Liver (tissue), 9 donors: ENCODE results near the gene FEM1B. TPM values are rescaled to one million over a fixed set of nuclear protein-coding genes. Genes with fewer than 3 reads are reported as not detected.

Experiments
- DNase-seq: peaks from one replicate; pipeline ENCODE4 v3.0.0-alpha.2; 2017; ENCODE audit warnings: low spot score
- H3K27ac ChIP-seq, 2 donors: one replicate each; pipeline ENCODE4 v1.7.0; 2013; ENCODE audit warnings: inconsistent platforms in 2 of 2, low read length in 2 of 2, control low read depth in 1 of 2, low read depth in 1 of 2, mild to moderate bottlenecking in 1 of 2
- H3K27me3 ChIP-seq, 4 donors: one replicate each; pipeline versions ENCODE4 v1.6.1 to v1.7.0; 2013; ENCODE audit warnings: low read length in 3 of 4, inconsistent platforms in 1 of 4, mild to moderate bottlenecking in 1 of 4, moderate library complexity in 1 of 4; ENCODE audit not compliant: control insufficient read depth in 4 of 4, insufficient read depth in 4 of 4
- H3K36me3 ChIP-seq, 4 donors: one replicate each; pipeline versions ENCODE4 v1.6.1 to v1.7.0; 2013; ENCODE audit warnings: low read length in 3 of 4, mild to moderate bottlenecking in 3 of 4, low read depth in 1 of 4, moderate library complexity in 1 of 4; ENCODE audit not compliant: control insufficient read depth in 4 of 4, insufficient read depth in 3 of 4
- H3K4me1 ChIP-seq, 4 donors: one replicate each; pipeline versions ENCODE4 v1.6.1 to v1.7.0; 2013; ENCODE audit warnings: low read length in 3 of 4, mild to moderate bottlenecking in 3 of 4, moderate library complexity in 1 of 4; ENCODE audit not compliant: control insufficient read depth in 4 of 4, insufficient read depth in 4 of 4
- H3K4me3 ChIP-seq, 3 donors: one replicate each; pipeline versions ENCODE4 v1.6.1 to v1.7.0; 2013; ENCODE audit warnings: low read length in 3 of 3, control low read depth in 1 of 3, low read depth in 1 of 3, mild to moderate bottlenecking in 1 of 3
- H3K9ac ChIP-seq, 2 donors: one replicate each; pipeline ENCODE4 v1.7.0; 2013; ENCODE audit warnings: low read length in 2 of 2, mild to moderate bottlenecking in 2 of 2, moderate library complexity in 2 of 2, control low read depth in 1 of 2, low read depth in 1 of 2
- H3K9me3 ChIP-seq, 4 donors: one replicate each; pipeline versions ENCODE4 v1.6.1 to v1.7.0; 2013; ENCODE audit warnings: low read length in 3 of 4; ENCODE audit not compliant: control insufficient read depth in 4 of 4
- ATF3 ChIP-seq: IDR thresholded peaks from 2 replicates; pipeline ENCODE4 v1.6.1; 2016; ENCODE audit warnings: antibody characterized with exemption
- CTCF ChIP-seq: fragments of 150-350 bp; IDR thresholded peaks from 2 replicates; pipeline ENCODE4 v1.5.1; 2017; ENCODE audit warnings: improper control_type of control experiment, low read depth, low read length; ENCODE audit not compliant: missing input control
- EGR1 ChIP-seq, 2 donors: IDR thresholded peaks; 2 replicates each; pipeline ENCODE4 v1.6.1; 2016 to 2018; ENCODE audit warnings: antibody characterized with exemption in 2 of 2, low read depth in 2 of 2
- FOXA2 ChIP-seq: IDR thresholded peaks from 2 replicates; pipeline ENCODE4 v1.6.1; 2016; ENCODE audit warnings: antibody characterized with exemption
- HNF4A ChIP-seq, 2 donors: conservative IDR thresholded peaks; 2 replicates each; pipeline ENCODE4 v1.6.1; 2016; ENCODE audit warnings: antibody characterized with exemption in 2 of 2, mild to moderate bottlenecking in 2 of 2
- HNF4G ChIP-seq: IDR thresholded peaks from 2 replicates; pipeline ENCODE4 v1.6.1; 2016; ENCODE audit warnings: antibody characterized with exemption
- MAX ChIP-seq: IDR thresholded peaks from 2 replicates; pipeline ENCODE4 v1.6.1; 2016; ENCODE audit warnings: antibody characterized with exemption
- NR2F2 ChIP-seq: IDR thresholded peaks from 2 replicates; pipeline ENCODE4 v1.6.1; 2016; ENCODE audit warnings: antibody characterized with exemption
- RAD21 ChIP-seq, 2 donors: IDR thresholded peaks; 2 replicates each; pipeline ENCODE4 v1.6.1; 2016; ENCODE audit warnings: antibody characterized with exemption in 2 of 2, mild to moderate bottlenecking in 2 of 2
- RXRA ChIP-seq, 2 donors: IDR thresholded peaks; 2 replicates each; pipeline ENCODE4 v1.6.1; 2017 to 2018; ENCODE audit warnings: antibody characterized with exemption in 2 of 2, mild to moderate bottlenecking in 1 of 2
- SP1 ChIP-seq: IDR thresholded peaks from 2 replicates; pipeline ENCODE4 v1.6.1; 2018; ENCODE audit warnings: antibody characterized with exemption, mild to moderate bottlenecking
- TAF1 ChIP-seq: conservative IDR thresholded peaks from 2 replicates; pipeline ENCODE4 v1.6.1; 2016; ENCODE audit warnings: antibody characterized with exemption, mild to moderate bottlenecking
- YY1 ChIP-seq: IDR thresholded peaks from 2 replicates; pipeline ENCODE4 v1.6.1; 2016; ENCODE audit warnings: antibody characterized with exemption, mild to moderate bottlenecking
- ZBTB33 ChIP-seq: IDR thresholded peaks from 2 replicates; pipeline ENCODE4 v1.6.1; 2016; ENCODE audit warnings: antibody characterized with exemption
- WGBS: extraction: QIAGEN DNeasy Blood & Tissue Kit; methylation state at CpG from one replicate; pipeline ENCODE4 v1.1.7; 2013; 5-methylcytosine and 5-hydroxymethylcytosine counted together
- polyA plus RNA-seq, 2 donors: library from polyadenylated mRNA; stranded (reverse) in 1 of 2; unstranded in 1 of 2; fragments of 200-250 nt in 1 of 2; fragments of >200 nt in 1 of 2; fragmentation: Nextera tagmentation in 1 of 2; extraction: Ambion mirVana in 1 of 2; gene quantifications; one replicate each; pipeline versions ENCODE4 v1.2.1 to v1.2.3, GENCODE V29; 2013 to 2015
- total RNA-seq, 2 donors: library from RNA; depleted of rRNA; stranded (reverse); fragments of >200 nt; gene quantifications; one replicate each; pipeline ENCODE4 v1.2.3, GENCODE V29; 2014
- donor health status: healthy.
- donor health status: healthy.
- donor health status: healthy.
- donor health status: healthy.
- donor health status: healthy.

The FEM1B gene
- total and polyA plus RNA-seq, 4 donors = 6.2 to 39.5 (median 17.8) TPM

- Histone ChIP-seq H3K9ac (no peak overlapping the region), H3K36me3 (no peaks in the 10 kb centered on the region), H3K27ac (no peak overlapping the region), H3K27me3 (no peaks in the 10 kb centered on the region), H3K4me3 (no peak overlapping the region), H3K9me3 (no peaks in the 10 kb centered on the region), H3K4me1 (peaks cover 1 to 12% (median 7%) of the 10 kb centered on the region in 4 donors)
- DNase-seq = no peak
- no peak for TF ChIP-seq EGR1 (IDR thresholded peaks at IDR 0.05; ENCODE audit: low read depth in 2 of 2)
- TF ChIP-seq ZBTB33 = no peak
- no peak for TF ChIP-seq RXRA (IDR thresholded peaks at IDR 0.05)
- TF ChIP-seq ATF3 = no peak
- no peak for TF ChIP-seq MAX
- TF ChIP-seq FOXA2 = no peak
- TF ChIP-seq SP1 = no peak
- TF ChIP-seq HNF4A (conservative IDR thresholded peaks at IDR 0.05) = no peak
- no peak for TF ChIP-seq CTCF
- no peak for TF ChIP-seq YY1
- 91% methylated on average over 4 of the region's 4 CpGs for whole genome bisulfite sequencing
These were observed 42.5 kb upstream of the FEM1B start for GRCh38 chr15:68235022-68235421.

- H3K9ac ChIP-seq = no peak overlapping the region
- H3K27me3 ChIP-seq = no peaks in the 10 kb centered on the region
- H3K36me3 ChIP-seq = no peaks in the 10 kb centered on the region
- no peaks in the 10 kb centered on the region for H3K9me3 ChIP-seq
- TF ChIP-seq RXRA (IDR thresholded peaks at IDR 0.05) (no peak), HNF4G (no peak), RAD21 (IDR thresholded peaks at IDR 0.05) (no peak), SP1 (no peak), TAF1 (no peak), FOXA2 (no peak), EGR1 (IDR thresholded peaks at IDR 0.05; ENCODE audit: low read depth in 2 of 2) (no peak), NR2F2 (no peak)
- no peaks in the 10 kb centered on the region for H3K4me1 ChIP-seq
- no peak overlapping the region for H3K4me3 ChIP-seq
- DNase-seq = no peak
- H3K27ac ChIP-seq = no peak overlapping the region
These were observed 38.5 kb upstream of the FEM1B start for GRCh38 chr15:68239025-68239424.
